ENCODE measurements around the gene TMIGD1. TPM values are rescaled to one million over a fixed set of nuclear protein-coding genes. Genes with fewer than 3 reads are reported as not detected.

Gene TMIGD1
- total RNA-seq, 1 donor from 2014 or later = not detected

GRCh38 chr17:30267625-30268024 is 66.2 kb downstream of the TMIGD1 start:
- Histone ChIP-seq H3K9me3 (replicated peaks) (no peaks in the 10 kb centered on the region), H3K36me3 (peaks cover 70% of the 10 kb centered on the region), H3K27me3 (ENCODE audit: low read depth) (no peaks in the 10 kb centered on the region), H3K4me3 (no peak overlapping the region), H3K4me1 (peaks cover 28% of the 10 kb centered on the region), H3K27ac (replicated peaks) (no peak overlapping the region)
- no peak for DNase-seq
- intact Hi-C loops (cut with micrococcal nuclease) = no loop called here
- TF ChIP-seq CTCF (IDR thresholded peaks at IDR 0.05; ENCODE audit: borderline replicate concordance) = no peak

Other genes starting within 250 kb of the TMIGD1 start
- gene NSRP1, start 217.2 kb downstream of the TMIGD1 start, total RNA-seq = 26.9 TPM
- gene SLC6A4, start 98.4 kb downstream of the TMIGD1 start, total RNA-seq = 0.33 TPM
- 14.9 TPM for gene BLMH, start 42.1 kb downstream of the TMIGD1 start, total RNA-seq
- gene CPD, start 44.9 kb upstream of the TMIGD1 start, total RNA-seq = 19.3 TPM
- gene GOSR1, start 143.4 kb upstream of the TMIGD1 start, total RNA-seq = 28.2 TPM